ENCODE data around the gene EME1. TPM values are rescaled to one million over a fixed set of nuclear protein-coding genes. Genes with fewer than 3 reads are reported as not detected.
"Not testable (repeated sequence)": the region's sequence is repeated elsewhere in the genome, so short reads cannot be mapped to it uniquely, and the experiment has no call there.

EME1 gene
- total RNA-seq, 4 donors from 2014 or later = 0.27 to 1.3 (median 0.38) TPM

- TF ChIP-seq, protein P1, sequence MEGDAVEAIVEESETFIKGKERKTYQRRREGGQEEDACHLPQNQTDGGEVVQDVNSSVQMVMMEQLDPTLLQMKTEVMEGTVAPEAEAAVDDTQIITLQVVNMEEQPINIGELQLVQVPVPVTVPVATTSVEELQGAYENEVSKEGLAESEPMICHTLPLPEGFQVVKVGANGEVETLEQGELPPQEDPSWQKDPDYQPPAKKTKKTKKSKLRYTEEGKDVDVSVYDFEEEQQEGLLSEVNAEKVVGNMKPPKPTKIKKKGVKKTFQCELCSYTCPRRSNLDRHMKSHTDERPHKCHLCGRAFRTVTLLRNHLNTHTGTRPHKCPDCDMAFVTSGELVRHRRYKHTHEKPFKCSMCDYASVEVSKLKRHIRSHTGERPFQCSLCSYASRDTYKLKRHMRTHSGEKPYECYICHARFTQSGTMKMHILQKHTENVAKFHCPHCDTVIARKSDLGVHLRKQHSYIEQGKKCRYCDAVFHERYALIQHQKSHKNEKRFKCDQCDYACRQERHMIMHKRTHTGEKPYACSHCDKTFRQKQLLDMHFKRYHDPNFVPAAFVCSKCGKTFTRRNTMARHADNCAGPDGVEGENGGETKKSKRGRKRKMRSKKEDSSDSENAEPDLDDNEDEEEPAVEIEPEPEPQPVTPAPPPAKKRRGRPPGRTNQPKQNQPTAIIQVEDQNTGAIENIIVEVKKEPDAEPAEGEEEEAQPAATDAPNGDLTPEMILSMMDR (IDR thresholded peaks at IDR 0.05) = no peak
- TF ChIP-seq POLR2A (IDR thresholded peaks at IDR 0.05) = no peak
- no peak for DNase-seq (ENCODE audit: low spot score in 2 of 2)
- H3K4me3 ChIP-seq (ENCODE audit: low read depth, poor library complexity, severe bottlenecking) = no peak overlapping the region
- WGBS, 2 donors = 88 to 89% methylated on average over 11 of the region's 11 CpGs
- intact Hi-C loops (cut with DNase I; ENCODE audit: low total_unique reads) = no loop called here
Observed at GRCh38 chr17:50330151-50330775, 42.8 kb upstream of the EME1 start.

GRCh38 chr17:50331085-50331791 is 41.8 kb upstream of the EME1 start:
- TF ChIP-seq, protein P1 (IDR thresholded peaks at IDR 0.05) = no peak
- TF ChIP-seq POLR2A (IDR thresholded peaks at IDR 0.05) = no peak
- intact Hi-C loops (cut with DNase I; ENCODE audit: low total_unique reads) = no loop called here
- WGBS, 2 donors = 84 to 85% methylated on average over 4 of the region's 4 CpGs

DNA sequence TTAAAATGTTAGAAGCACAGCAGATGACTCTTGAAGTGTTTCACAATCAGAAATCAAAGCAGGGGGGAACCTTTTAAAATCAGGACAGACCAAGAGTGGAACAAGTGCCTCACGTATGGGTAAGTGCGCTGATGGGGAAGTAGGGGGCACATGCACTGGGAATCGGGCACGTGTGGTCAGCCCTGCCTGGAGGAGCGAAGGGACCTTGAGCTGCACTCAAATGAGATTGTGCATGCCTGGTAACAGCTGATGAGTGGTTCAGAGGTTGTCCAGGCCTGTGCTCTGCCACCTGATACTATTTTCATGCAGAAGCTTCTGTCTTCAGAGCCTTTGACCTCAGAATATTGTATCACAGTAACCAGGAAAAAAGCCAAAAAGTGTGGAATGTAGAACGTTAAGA is 40.8 kb upstream of the EME1 start:
- intact Hi-C loops (cut with DNase I; ENCODE audit: low total_unique reads) = no loop called here
- WGBS, 2 donors = 63 to 73% methylated on average over 6 of the region's 6 CpGs
- no peak overlapping the region for H3K4me3 ChIP-seq (ENCODE audit: low read depth, poor library complexity, severe bottlenecking)
- no peak for DNase-seq (ENCODE audit: low spot score in 2 of 2)
- TF ChIP-seq, protein P1 (IDR thresholded peaks at IDR 0.05) = no peak
- no peak for TF ChIP-seq POLR2A (IDR thresholded peaks at IDR 0.05)

More at GRCh38 chr17:50331085-50331791, 41.8 kb upstream of the EME1 start:
- no peak overlapping the region for H3K4me3 ChIP-seq (ENCODE audit: low read depth, poor library complexity, severe bottlenecking)
- DNase-seq (ENCODE audit: low spot score in 2 of 2) = no peak

DNA sequence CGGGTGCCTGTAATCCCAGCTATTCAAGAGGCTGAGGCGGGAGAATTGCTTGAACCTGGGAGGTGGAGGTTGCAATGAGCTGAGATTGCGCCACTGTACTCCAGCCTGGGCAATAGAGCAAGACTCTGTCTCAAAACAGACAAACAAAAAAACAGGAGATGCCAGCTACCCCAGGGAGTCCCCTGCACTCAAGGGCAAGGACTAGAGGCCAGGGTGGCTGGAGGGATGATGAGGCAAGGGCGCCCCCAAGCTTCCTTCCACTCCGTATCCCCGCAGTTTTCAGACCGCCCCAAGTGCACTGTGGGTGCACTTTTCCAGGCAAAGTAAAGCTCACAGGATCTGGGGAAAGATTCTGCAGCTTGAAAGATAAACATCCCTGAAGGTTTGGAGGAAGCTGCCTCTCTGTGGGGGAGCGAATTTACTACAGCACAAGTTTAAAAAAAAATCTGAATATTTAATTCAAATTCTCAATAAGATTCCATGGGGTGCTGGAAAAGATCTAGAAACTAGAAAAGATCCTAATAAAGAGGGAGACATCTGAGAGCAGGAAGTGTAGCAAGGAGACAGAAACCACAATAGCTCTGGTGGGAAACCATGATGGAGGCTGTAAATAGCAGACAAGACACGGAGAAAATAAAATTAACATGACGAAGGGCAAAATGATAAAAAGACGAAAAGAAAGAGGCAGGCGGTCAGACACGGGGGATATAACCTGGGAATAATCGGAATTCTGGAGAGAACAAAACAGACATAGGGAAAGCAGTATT is 39.6 kb upstream of the EME1 start:
- H3K4me3 ChIP-seq (ENCODE audit: low read depth, poor library complexity, severe bottlenecking); DNase-seq (ENCODE audit: low spot score in 2 of 2); intact Hi-C loops (cut with DNase I; ENCODE audit: low total_unique reads): not testable (repeated sequence)
- WGBS, 2 donors = 66 to 72% methylated on average over 14 of the region's 14 CpGs

- no peak for DNase-seq (ENCODE audit: low spot score in 2 of 2)
- intact Hi-C loops (cut with DNase I; ENCODE audit: low total_unique reads) = no loop called here
- TF ChIP-seq, protein P1 (IDR thresholded peaks at IDR 0.05) = no peak
- no peak for TF ChIP-seq POLR2A (IDR thresholded peaks at IDR 0.05)
- WGBS, 2 donors = 83 to 89% methylated on average over 2 of the region's 2 CpGs
- no peak overlapping the region for H3K4me3 ChIP-seq (ENCODE audit: low read depth, poor library complexity, severe bottlenecking)
Observed at GRCh38 chr17:50337956-50338355, 35.1 kb upstream of the EME1 start.

GRCh38 chr17:50338645-50339044 is 34.4 kb upstream of the EME1 start:
- intact Hi-C loops (cut with DNase I; ENCODE audit: low total_unique reads) = no loop called here
- DNase-seq (ENCODE audit: low spot score in 2 of 2) = no peak
- H3K4me3 ChIP-seq (ENCODE audit: low read depth, poor library complexity, severe bottlenecking) = no peak overlapping the region
- TF ChIP-seq POLR2A (IDR thresholded peaks at IDR 0.05) = no peak
- TF ChIP-seq, protein P1 (IDR thresholded peaks at IDR 0.05) = no peak

Data from lower leg skin (tissue), 4 donors.